Heart right ventricle (tissue), 16 donors: ENCODE results near the gene AKR1C3. TPM values are rescaled to one million over a fixed set of nuclear protein-coding genes. Genes with fewer than 3 reads are reported as not detected.
"Not testable (repeated sequence)": the region's sequence is repeated elsewhere in the genome, so short reads cannot be mapped to it uniquely, and the experiment has no call there.

ENCODE experiments used
- ATAC-seq, 8 donors: fragments of 200-7000 bp; cut with Tn5 transposase; one replicate each; pipeline ENCODE4 v1.9.1; 2020; ENCODE audit warnings: mild to moderate bottlenecking in 8 of 8, moderate library complexity in 8 of 8, moderate number of reproducible peaks in 1 of 8
- DNase-seq, 2 donors: peaks; one replicate each; pipeline ENCODE4 v3.0.0-alpha.2; 2020
- H3K27ac ChIP-seq, 10 donors: fragments of 200-600 bp; sonication (generic) in 2 of 10; one replicate each; pipeline versions ENCODE4 v1.5.0 to v1.8.0; 2020 to 2022; ENCODE audit warnings: mild to moderate bottlenecking in 3 of 10
- H3K27me3 ChIP-seq, 7 donors: fragments of 200-600 bp; one replicate each; pipeline ENCODE4 v1.8.0; 2021 to 2022; ENCODE audit warnings: mild to moderate bottlenecking in 2 of 7
- H3K36me3 ChIP-seq, 9 donors: fragments of 200-600 bp; sonication (generic) in 1 of 9; one replicate each; pipeline versions ENCODE4 v1.5.0 to v1.8.0; 2020 to 2022; ENCODE audit warnings: mild to moderate bottlenecking in 2 of 9
- H3K4me1 ChIP-seq, 9 donors: fragments of 200-600 bp; sonication (generic) in 1 of 9; one replicate each; pipeline versions ENCODE4 v1.5.0 to v1.8.0; 2020 to 2022; ENCODE audit warnings: mild to moderate bottlenecking in 4 of 9
- H3K4me3 ChIP-seq, 10 donors: fragments of 200-600 bp; sonication (generic) in 2 of 10; one replicate each; pipeline versions ENCODE4 v1.5.0 to v1.8.0; 2020 to 2022; ENCODE audit warnings: mild to moderate bottlenecking in 7 of 10, moderate library complexity in 2 of 10
- H3K9me3 ChIP-seq, 11 donors: fragments of 200-600 bp in 10 of 11; sonication (generic) in 2 of 11; one replicate each; pipeline versions ENCODE4 v1.5.0 to v1.8.0; 2013 to 2022; ENCODE audit warnings: mild to moderate bottlenecking in 2 of 11, control low read depth in 1 of 11, moderate library complexity in 1 of 11
- whole genome bisulfite sequencing, 2 donors: extraction: QIAGEN DNeasy Blood & Tissue Kit; methylation state at CpG; one replicate each; pipeline ENCODE4 v1.1.7; 2013; ENCODE audit warnings: inconsistent platforms in 1 of 2; 5-methylcytosine and 5-hydroxymethylcytosine counted together
- intact Hi-C, 10 donors: fragments of 100-400 bp; cut with DNase I; formaldehyde crosslinking; loops; one replicate each; pipeline versions ENCODE4 v1.11.1 to v1.14.2; 2022
- long read RNA-seq, 3 donors: library from polyadenylated mRNA; unstranded; transcript quantifications; one replicate each; pipeline ENCODE4 v2.0.0, GENCODE V29; 2020 to 2021
- polyA plus RNA-seq, 2 donors: library from polyadenylated mRNA; stranded (reverse); fragments of 200-250 nt; gene quantifications; one replicate each; pipeline ENCODE4 v1.2.3, GENCODE V29; 2013
- total RNA-seq, 10 donors: library from RNA; stranded (reverse); fragmentation: NEBNext Ultra II Directional in 3 of 10; extraction: Animal tissue kit (Norgen Biotek cat#: 25700) in 3 of 10; gene quantifications; one replicate each; pipeline versions ENCODE4 v1.2.1 to v1.2.4, GENCODE V29; 2021 to 2023
- TF ChIP-seq, protein P1 (sequence below), 9 donors: fragments of 200-600 bp; sonication (generic) in 2 of 9; IDR thresholded peaks; one replicate each; pipeline versions ENCODE4 v1.5.0 to v1.8.0; 2021 to 2022; ENCODE audit warnings: antibody characterized with exemption in 9 of 9, mild to moderate bottlenecking in 5 of 9, moderate library complexity in 1 of 9
- donor health status: Arrhythmogenic right ventricular cardiomyopathy.
- donor health status: ischemic (EF 13 %, LVEDD 7.1; RV severe dilation, severe dysfunction).
- donor health status: healthy with polysubstance abuse.
- donor health status: DM: no; HTN: yes; CAD: no.
- donor health status: DM: no; HTN: no; CAD: no.
- donor health status: ischemic (EF 25% LVEDD 6.9; RV normal size, moderate dysfunction).
- donor health status: ischemic (EF 25% LVEDD 5.7; RV mildly dilated, moderate dysfunction).
- donor health status: healthy.
- donor health status: DM: yes; HTN: yes; CAD: no.
- donor health status: Ischemic cardiomyopathy.
- donor health status: ischemic (EF 35%, LVEDD 5.7; RV mildly dilated, moderate dysfunction).
- donor health status: nonischemic (EF 11% LVEDD 7.7; RV severe dilation, severe dysfunction).
- donor health status: DM: yes; HTN: yes; CAD: no.
- donor health status: PGD.
- donor health status: ischemic (EF 29% LVEDD 5.4; RV normal size, mild dysfunction).
- donor health status: nonischemic (EF 23%, LVEDD 6.1; RV moderate dilation, normal function).

Gene AKR1C3
- total RNA-seq (10 to 100 TPM in 9 of 10 donors, 1 to 10 TPM in 1; 8.2 to 30.6 (median 18.9) TPM), polyA plus RNA-seq (10 to 100 TPM; 23.2 to 27.8 TPM)
- long read RNA-seq, donor 1, transcript AKR1C3-201 (9 exons, 1,807 nt): major isoform, 10 of 11 reads
- long read RNA-seq, donor 1, partial matches to known transcripts: 0 of 11 reads
- long read RNA-seq, donor 1, other reads (novel, unspliced or antisense): 0 of 11 reads
- long read RNA-seq, donor 2, transcript AKR1C3-201 (9 exons, 1,807 nt): major isoform, 12 of 14 reads
- long read RNA-seq, donor 2, partial matches to known transcripts: 0 of 14 reads
- long read RNA-seq, donor 2, other reads (novel, unspliced or antisense): 1 of 14 reads
- long read RNA-seq, donor 3, transcript AKR1C3-201 (9 exons, 1,807 nt): major isoform, 42 of 44 reads
- long read RNA-seq, donor 3, partial matches to known transcripts: 1 of 44 reads
- long read RNA-seq, donor 3, other reads (novel, unspliced or antisense): 1 of 44 reads

DNA sequence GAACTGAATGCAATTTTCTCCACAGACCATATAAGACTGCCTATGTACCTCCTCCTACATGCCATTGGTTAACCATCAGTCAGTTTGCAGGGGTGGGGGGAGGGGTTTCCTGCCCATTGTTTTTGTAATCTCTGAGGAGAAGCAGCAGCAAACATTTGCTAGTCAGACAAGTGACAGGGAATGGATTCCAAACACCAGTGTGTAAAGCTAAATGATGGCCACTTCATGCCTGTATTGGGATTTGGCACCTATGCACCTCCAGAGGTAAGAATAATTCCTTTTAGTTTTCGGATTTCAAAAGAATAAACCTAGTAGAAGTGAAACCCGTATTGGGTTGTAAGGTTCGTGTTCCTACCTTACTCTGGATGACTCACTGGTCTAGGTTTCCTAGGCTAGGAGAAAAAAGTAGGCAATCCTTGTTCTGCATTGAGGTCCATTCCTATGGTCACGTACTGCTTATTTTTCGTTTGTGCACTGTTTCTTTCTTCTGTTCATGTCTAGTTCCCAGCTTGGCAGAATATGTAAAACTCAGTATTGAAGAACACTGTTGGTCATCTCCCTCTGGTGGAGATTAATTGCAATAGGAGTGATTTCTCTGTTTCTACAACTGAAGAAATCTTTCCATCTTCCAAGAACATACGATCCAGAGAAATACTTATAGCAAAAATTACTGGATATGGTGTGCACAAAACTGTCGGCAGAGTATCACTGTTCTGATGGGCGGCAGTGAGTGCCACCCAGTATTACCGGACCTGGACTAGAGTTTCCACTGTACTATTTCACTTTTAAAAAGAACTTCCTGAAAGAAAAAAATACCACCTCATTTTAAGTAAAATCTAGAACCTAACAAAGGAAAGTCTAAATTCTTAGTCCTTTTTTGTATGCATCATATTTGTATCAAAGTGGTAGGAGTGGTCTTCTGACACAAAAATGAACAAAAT is at the start of gene AKR1C3:
TSS of gene AKR1C3 (plus strand) at position 150 of the 941 bp plus-strand sequence. CDS start at position 181, 31 bp downstream.
- H3K4me1 ChIP-seq: peaks cover 0 to 23% (median 0%) of the 10 kb centered on the region in 9 donors
- ATAC-seq (peak; percentile 73 to 93 (median 88)), DNase-seq (peak in 1 of 2 donors; percentile 9)
- TF ChIP-seq, protein P1, sequence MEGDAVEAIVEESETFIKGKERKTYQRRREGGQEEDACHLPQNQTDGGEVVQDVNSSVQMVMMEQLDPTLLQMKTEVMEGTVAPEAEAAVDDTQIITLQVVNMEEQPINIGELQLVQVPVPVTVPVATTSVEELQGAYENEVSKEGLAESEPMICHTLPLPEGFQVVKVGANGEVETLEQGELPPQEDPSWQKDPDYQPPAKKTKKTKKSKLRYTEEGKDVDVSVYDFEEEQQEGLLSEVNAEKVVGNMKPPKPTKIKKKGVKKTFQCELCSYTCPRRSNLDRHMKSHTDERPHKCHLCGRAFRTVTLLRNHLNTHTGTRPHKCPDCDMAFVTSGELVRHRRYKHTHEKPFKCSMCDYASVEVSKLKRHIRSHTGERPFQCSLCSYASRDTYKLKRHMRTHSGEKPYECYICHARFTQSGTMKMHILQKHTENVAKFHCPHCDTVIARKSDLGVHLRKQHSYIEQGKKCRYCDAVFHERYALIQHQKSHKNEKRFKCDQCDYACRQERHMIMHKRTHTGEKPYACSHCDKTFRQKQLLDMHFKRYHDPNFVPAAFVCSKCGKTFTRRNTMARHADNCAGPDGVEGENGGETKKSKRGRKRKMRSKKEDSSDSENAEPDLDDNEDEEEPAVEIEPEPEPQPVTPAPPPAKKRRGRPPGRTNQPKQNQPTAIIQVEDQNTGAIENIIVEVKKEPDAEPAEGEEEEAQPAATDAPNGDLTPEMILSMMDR (IDR thresholded peaks at IDR 0.05): peak; percentile 57 to 84 (median 71)
- peaks cover 0 to 29% (median 15%) of the 10 kb centered on the region in 9 donors for H3K36me3 ChIP-seq
- H3K4me3 ChIP-seq: peak within 1 kb of the TSS; percentile 13 to 68 (median 62)
- peaks cover 0 to 10% (median 0%) of the 10 kb centered on the region in 11 donors for H3K9me3 ChIP-seq
- WGBS, 2 donors: 22 to 38% methylated on average over 9 of the region's 9 CpGs
- no peaks in the 10 kb centered on the region for H3K27me3 ChIP-seq
- H3K27ac ChIP-seq: peak within 1 kb of the TSS; percentile 33 to 83 (median 62)
- intact Hi-C loops: loop anchor here (1.0 to 10.0 kb wide), 14 partner anchors 14 to 290 kb away; no protein-coding TSS in a partner anchor

DNA sequence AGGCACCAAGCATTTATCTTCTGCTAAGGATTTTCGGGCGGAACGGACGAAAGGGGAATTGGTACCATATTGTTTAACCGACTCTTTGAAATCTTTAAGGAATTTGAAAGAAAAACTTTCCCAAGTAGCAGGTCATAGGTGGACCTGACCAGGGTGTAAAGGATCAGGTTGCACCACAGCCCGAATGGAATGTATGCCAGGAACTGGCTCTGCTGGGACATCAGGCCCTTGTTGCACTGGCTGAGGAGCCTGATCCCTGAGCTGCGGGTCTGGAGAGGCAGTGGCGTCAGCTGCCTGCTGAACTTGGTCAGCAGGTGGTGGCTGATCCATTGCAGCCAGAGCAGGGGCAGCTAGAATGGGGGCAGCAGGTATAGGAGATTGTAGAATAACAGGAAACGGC is 49.1 kb upstream of the AKR1C3 start:
- ATAC-seq (no peak), DNase-seq (no peak)
- no peak overlapping the region for H3K4me3 ChIP-seq
- TF ChIP-seq, protein P1 (IDR thresholded peaks at IDR 0.05): no peak
- H3K27ac ChIP-seq: no peak overlapping the region
- intact Hi-C loops: no loop called here
- 91% methylated on average over 9 of the region's 9 CpGs for WGBS, 2 donors
- peaks cover 0 to 19% (median 0%) of the 10 kb centered on the region in 9 donors for H3K4me1 ChIP-seq
- no peaks in the 10 kb centered on the region for H3K36me3 ChIP-seq
- no peaks in the 10 kb centered on the region for H3K9me3 ChIP-seq
- no peaks in the 10 kb centered on the region for H3K27me3 ChIP-seq

DNA sequence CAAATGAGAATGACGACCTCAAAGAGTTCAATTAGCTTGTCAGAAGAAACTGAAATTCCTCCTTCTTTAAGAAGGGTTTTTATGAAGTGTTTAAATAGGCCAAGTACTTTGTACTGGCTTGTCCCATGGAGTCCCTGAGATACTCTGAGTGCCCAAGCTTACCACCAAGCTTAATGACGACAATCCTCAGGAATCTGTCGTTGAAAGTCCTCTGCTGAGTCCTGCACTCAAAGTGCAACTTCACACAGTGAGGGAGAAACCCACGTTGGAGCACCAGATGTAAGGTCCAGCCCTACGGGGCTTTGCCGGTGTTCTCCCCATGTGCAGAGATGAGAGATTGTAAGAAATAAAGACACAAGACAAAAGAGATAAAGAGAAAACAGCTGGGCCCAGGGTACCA is 47.8 kb upstream of the AKR1C3 start:
- Histone ChIP-seq H3K27ac (no peak overlapping the region), H3K36me3 (no peaks in the 10 kb centered on the region), H3K9me3 (no peaks in the 10 kb centered on the region), H3K4me1 (peaks cover 0 to 11% (median 0%) of the 10 kb centered on the region in 9 donors), H3K27me3 (no peaks in the 10 kb centered on the region), H3K4me3 (no peak overlapping the region)
- intact Hi-C loops: no loop called here
- no peak for ATAC-seq
- TF ChIP-seq, protein P1 (IDR thresholded peaks at IDR 0.05): no peak
- WGBS, 2 donors: 86 to 91% methylated on average over 6 of the region's 6 CpGs
- DNase-seq: no peak

DNA sequence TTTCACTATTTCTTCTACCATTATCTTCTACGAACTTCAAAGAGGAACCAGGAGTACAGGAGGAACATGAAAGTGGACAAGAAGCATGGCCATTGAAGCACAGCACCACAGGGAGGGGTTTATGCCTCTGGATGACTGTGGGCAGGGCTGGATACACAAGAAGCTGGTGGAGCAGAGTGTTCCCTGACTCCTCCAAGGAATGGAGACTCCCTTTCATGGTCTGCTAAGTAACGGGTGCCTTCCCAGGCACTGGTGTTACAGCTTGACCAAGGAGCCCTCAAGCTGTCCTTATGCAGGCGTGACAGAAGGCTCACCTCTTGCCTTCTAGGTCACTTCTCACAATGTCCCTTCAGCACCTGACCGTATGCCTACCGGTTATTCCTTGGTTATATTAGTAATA is 47.2 kb upstream of the AKR1C3 start:
- H3K27ac ChIP-seq, H3K36me3 ChIP-seq, DNase-seq, H3K4me1 ChIP-seq, H3K4me3 ChIP-seq, intact Hi-C loops, ATAC-seq, H3K27me3 ChIP-seq, H3K9me3 ChIP-seq: not testable (repeated sequence)
- 87 to 88% methylated on average over 5 of the region's 5 CpGs for WGBS, 2 donors
